HEK293 (cell line): ENCODE results near the gene HOXB7.

ENCODE experiments used
- BCL11B ChIP-seq: fragments of 450-650 bp; formaldehyde crosslinking; IDR thresholded peaks from 2 replicates; pipeline ENCODE4 v1.5.1; 2016; ENCODE audit warnings: low read depth, missing biosample characterization, missing genetic modification characterization
- GFI1B ChIP-seq: fragments of 450-650 bp; formaldehyde crosslinking; IDR thresholded peaks from 2 replicates; pipeline ENCODE4 v1.5.1; 2016; ENCODE audit warnings: missing biosample characterization, missing genetic modification characterization
- MZF1 ChIP-seq: fragments of 450-650 bp; formaldehyde crosslinking; IDR thresholded peaks from 2 replicates; pipeline ENCODE4 v1.5.1; 2017; ENCODE audit warnings: missing biosample characterization, missing genetic modification characterization, borderline replicate concordance
- OVOL3 ChIP-seq: fragments of 450-650 bp; formaldehyde crosslinking; IDR thresholded peaks from 2 replicates; pipeline ENCODE4 v1.5.1; 2016; ENCODE audit warnings: missing biosample characterization, missing genetic modification characterization
- SCRT1 ChIP-seq: fragments of 450-650 bp; formaldehyde crosslinking; IDR thresholded peaks from 2 replicates; pipeline ENCODE4 v1.5.1; 2016; ENCODE audit warnings: missing biosample characterization, missing genetic modification characterization, borderline replicate concordance
- ZBTB10 ChIP-seq: fragments of 450-650 bp; formaldehyde crosslinking; IDR thresholded peaks from 2 replicates; pipeline ENCODE4 v1.5.1; 2016; ENCODE audit warnings: missing biosample characterization, missing genetic modification characterization
- ZBTB17 ChIP-seq: fragments of 450-650 bp; formaldehyde crosslinking; IDR thresholded peaks from 2 replicates; pipeline ENCODE4 v1.5.1; 2016; ENCODE audit warnings: missing biosample characterization, missing genetic modification characterization
- ZFP69B ChIP-seq: fragments of 450-650 bp; formaldehyde crosslinking; IDR thresholded peaks from 2 replicates; pipeline ENCODE4 v1.5.1; 2016; ENCODE audit warnings: missing biosample characterization, missing genetic modification characterization
- ZNF121 ChIP-seq: fragments of 450-650 bp; formaldehyde crosslinking; IDR thresholded peaks from 2 replicates; pipeline ENCODE4 v1.5.1; 2016; ENCODE audit warnings: missing biosample characterization, missing genetic modification characterization
- ZNF148 ChIP-seq: fragments of 450-650 bp; formaldehyde crosslinking; IDR thresholded peaks from 2 replicates; pipeline ENCODE4 v1.5.0; 2017; ENCODE audit warnings: missing biosample characterization, missing genetic modification characterization, borderline replicate concordance
- ZNF2 ChIP-seq: fragments of 450-650 bp; formaldehyde crosslinking; IDR thresholded peaks from 2 replicates; pipeline ENCODE4 v1.5.1; 2016; ENCODE audit warnings: missing biosample characterization, missing genetic modification characterization
- ZNF221 ChIP-seq: fragments of 450-650 bp; formaldehyde crosslinking; IDR thresholded peaks from 2 replicates; pipeline ENCODE4 v1.5.1; 2017; ENCODE audit warnings: missing biosample characterization, missing genetic modification characterization, borderline replicate concordance
- ZNF274 ChIP-seq, 2 experiments: fragments of 200-500 bp in 1 of 2; fragments of 450-650 bp in 1 of 2; sonication (Bioruptor generic) in 1 of 2; formaldehyde crosslinking in 1 of 2; IDR thresholded peaks; 2 replicates each; pipeline versions ENCODE4 v1.5.1 to v1.6.1; 2014 to 2016; ENCODE audit warnings: borderline replicate concordance in 1 of 2, inconsistent platforms in 1 of 2, low read length in 1 of 2, missing biosample characterization in 1 of 2, missing genetic modification characterization in 1 of 2
- ZNF302 ChIP-seq: fragments of 450-650 bp; formaldehyde crosslinking; IDR thresholded peaks from 2 replicates; pipeline ENCODE4 v1.5.1; 2016; ENCODE audit warnings: missing biosample characterization, missing genetic modification characterization, low read depth
- ZNF350 ChIP-seq: fragments of 450-650 bp; formaldehyde crosslinking; IDR thresholded peaks from 2 replicates; pipeline ENCODE4 v1.5.0; 2017; ENCODE audit warnings: missing biosample characterization, mild to moderate bottlenecking, missing genetic modification characterization
- ZNF366 ChIP-seq: fragments of 450-650 bp; formaldehyde crosslinking; conservative IDR thresholded peaks from 2 replicates; pipeline ENCODE4 v1.5.1; 2016; ENCODE audit warnings: missing biosample characterization, missing genetic modification characterization
- ZNF37A ChIP-seq: fragments of 450-650 bp; IDR thresholded peaks from 2 replicates; pipeline ENCODE4 v1.5.1; 2018; ENCODE audit warnings: missing biosample characterization, missing genetic modification characterization
- ZNF416 ChIP-seq: fragments of 450-650 bp; formaldehyde crosslinking; IDR thresholded peaks from 2 replicates; pipeline ENCODE4 v1.5.1; 2016; ENCODE audit warnings: missing biosample characterization, missing genetic modification characterization
- ZNF645 ChIP-seq: fragments of 450-650 bp; formaldehyde crosslinking; IDR thresholded peaks from 2 replicates; pipeline ENCODE4; 2016; ENCODE audit warnings: missing biosample characterization, missing genetic modification characterization
- ZNF776 ChIP-seq: fragments of 450-650 bp; formaldehyde crosslinking; IDR thresholded peaks from 2 replicates; pipeline ENCODE4 v1.5.0; 2017; ENCODE audit warnings: missing biosample characterization, missing genetic modification characterization, borderline replicate concordance
- ZSCAN30 ChIP-seq: fragments of 450-650 bp; IDR thresholded peaks from 2 replicates; pipeline ENCODE4 v1.5.1; 2018; ENCODE audit warnings: missing biosample characterization, mild to moderate bottlenecking, missing genetic modification characterization, moderate library complexity
- TF ChIP-seq, protein P1 (sequence below): fragments of 450-650 bp; IDR thresholded peaks from 2 replicates; pipeline ENCODE4 v1.5.1; 2018; ENCODE audit warnings: missing biosample characterization, missing genetic modification characterization
- TF ChIP-seq, protein P2 (sequence below): fragments of 450-650 bp; formaldehyde crosslinking; optimal IDR thresholded peaks from 2 replicates; pipeline ENCODE3; 2016; ENCODE audit warnings: missing biosample characterization, mild to moderate bottlenecking, missing genetic modification characterization
- TF ChIP-seq, protein P3 (sequence below): fragments of 450-650 bp; formaldehyde crosslinking; IDR thresholded peaks from 2 replicates; pipeline ENCODE4 v1.5.1; 2016; ENCODE audit warnings: missing biosample characterization, missing genetic modification characterization
- TF ChIP-seq, protein P4 (sequence below): fragments of 450-650 bp; formaldehyde crosslinking; IDR thresholded peaks from 2 replicates; pipeline ENCODE4 v1.5.1; 2016; ENCODE audit warnings: missing biosample characterization, missing genetic modification characterization

HOXB7 gene

GRCh38 chr17:48589831-48590606 is 20.8 kb downstream of the HOXB7 start, which contains the start of gene HOXB3 (continued):
- peak; percentile 66 for TF ChIP-seq ZBTB10 (tag by site-specific recombination)
- TF ChIP-seq, protein P1, sequence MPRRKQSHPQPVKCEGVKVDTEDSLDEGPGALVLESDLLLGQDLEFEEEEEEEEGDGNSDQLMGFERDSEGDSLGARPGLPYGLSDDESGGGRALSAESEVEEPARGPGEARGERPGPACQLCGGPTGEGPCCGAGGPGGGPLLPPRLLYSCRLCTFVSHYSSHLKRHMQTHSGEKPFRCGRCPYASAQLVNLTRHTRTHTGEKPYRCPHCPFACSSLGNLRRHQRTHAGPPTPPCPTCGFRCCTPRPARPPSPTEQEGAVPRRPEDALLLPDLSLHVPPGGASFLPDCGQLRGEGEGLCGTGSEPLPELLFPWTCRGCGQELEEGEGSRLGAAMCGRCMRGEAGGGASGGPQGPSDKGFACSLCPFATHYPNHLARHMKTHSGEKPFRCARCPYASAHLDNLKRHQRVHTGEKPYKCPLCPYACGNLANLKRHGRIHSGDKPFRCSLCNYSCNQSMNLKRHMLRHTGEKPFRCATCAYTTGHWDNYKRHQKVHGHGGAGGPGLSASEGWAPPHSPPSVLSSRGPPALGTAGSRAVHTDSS (tag by site-specific recombination), result peak; percentile 26; the same call in 1 of the 2 replicates
- TF ChIP-seq, protein P2, sequence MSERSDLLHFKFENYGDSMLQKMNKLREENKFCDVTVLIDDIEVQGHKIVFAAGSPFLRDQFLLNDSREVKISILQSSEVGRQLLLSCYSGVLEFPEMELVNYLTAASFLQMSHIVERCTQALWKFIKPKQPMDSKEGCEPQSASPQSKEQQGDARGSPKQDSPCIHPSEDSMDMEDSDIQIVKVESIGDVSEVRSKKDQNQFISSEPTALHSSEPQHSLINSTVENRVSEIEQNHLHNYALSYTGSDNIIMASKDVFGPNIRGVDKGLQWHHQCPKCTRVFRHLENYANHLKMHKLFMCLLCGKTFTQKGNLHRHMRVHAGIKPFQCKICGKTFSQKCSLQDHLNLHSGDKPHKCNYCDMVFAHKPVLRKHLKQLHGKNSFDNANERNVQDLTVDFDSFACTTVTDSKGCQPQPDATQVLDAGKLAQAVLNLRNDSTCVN, result peak; percentile 25
- TF ChIP-seq ZNF148 (tag by site-specific recombination), result no peak
- no peak for TF ChIP-seq ZNF37A (tag by site-specific recombination)
- no peak for TF ChIP-seq ZNF302 (tag by site-specific recombination)
- TF ChIP-seq ZBTB17 (tag by site-specific recombination), result peak; percentile 78
- TF ChIP-seq ZNF221, result no peak
- TF ChIP-seq, protein P3, sequence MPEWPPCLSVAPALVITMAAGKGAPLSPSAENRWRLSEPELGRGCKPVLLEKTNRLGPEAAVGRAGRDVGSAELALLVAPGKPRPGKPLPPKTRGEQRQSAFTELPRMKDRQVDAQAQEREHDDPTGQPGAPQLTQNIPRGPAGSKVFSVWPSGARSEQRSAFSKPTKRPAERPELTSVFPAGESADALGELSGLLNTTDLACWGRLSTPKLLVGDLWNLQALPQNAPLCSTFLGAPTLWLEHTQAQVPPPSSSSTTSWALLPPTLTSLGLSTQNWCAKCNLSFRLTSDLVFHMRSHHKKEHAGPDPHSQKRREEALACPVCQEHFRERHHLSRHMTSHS, result no peak; the same call in 1 of the 2 replicates
- TF ChIP-seq ZFP69B (tag by site-specific recombination), result peak; percentile 19; the same call in 1 of the 2 replicates
- peak; percentile 98 for TF ChIP-seq MZF1 (tag by site-specific recombination)
- 0 out of 2 replicates have a peak, but pooled peaks have one; percentile 22 for TF ChIP-seq GFI1B
- TF ChIP-seq ZNF366, result peak; percentile 86
- TF ChIP-seq, protein P4, sequence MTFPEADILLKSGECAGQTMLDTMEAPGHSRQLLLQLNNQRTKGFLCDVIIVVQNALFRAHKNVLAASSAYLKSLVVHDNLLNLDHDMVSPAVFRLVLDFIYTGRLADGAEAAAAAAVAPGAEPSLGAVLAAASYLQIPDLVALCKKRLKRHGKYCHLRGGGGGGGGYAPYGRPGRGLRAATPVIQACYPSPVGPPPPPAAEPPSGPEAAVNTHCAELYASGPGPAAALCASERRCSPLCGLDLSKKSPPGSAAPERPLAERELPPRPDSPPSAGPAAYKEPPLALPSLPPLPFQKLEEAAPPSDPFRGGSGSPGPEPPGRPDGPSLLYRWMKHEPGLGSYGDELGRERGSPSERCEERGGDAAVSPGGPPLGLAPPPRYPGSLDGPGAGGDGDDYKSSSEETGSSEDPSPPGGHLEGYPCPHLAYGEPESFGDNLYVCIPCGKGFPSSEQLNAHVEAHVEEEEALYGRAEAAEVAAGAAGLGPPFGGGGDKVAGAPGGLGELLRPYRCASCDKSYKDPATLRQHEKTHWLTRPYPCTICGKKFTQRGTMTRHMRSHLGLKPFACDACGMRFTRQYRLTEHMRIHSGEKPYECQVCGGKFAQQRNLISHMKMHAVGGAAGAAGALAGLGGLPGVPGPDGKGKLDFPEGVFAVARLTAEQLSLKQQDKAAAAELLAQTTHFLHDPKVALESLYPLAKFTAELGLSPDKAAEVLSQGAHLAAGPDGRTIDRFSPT (tag by site-specific recombination), result peak; percentile 96
- TF ChIP-seq SCRT1 (tag by site-specific recombination), result no peak
- peak; percentile 88; the same call in 1 of the 2 replicates for TF ChIP-seq ZSCAN30
- no peak for TF ChIP-seq ZNF776 (tag by site-specific recombination)
- 0 out of 2 replicates have a peak, but pooled peaks have one; percentile 12 for TF ChIP-seq ZNF645 (tag by site-specific recombination)
- peak; percentile 57 for TF ChIP-seq ZNF2 (tag by site-specific recombination)
- TF ChIP-seq ZNF274 (IDR thresholded peaks at IDR 0.05; ENCODE audit: low read length), result no peak
- TF ChIP-seq ZNF274 (tag by site-specific recombination; IDR thresholded peaks at IDR 0.05; ENCODE audit: borderline replicate concordance), result no peak
- no peak for TF ChIP-seq ZNF350 (tag by site-specific recombination)
- TF ChIP-seq ZNF416 (tag by site-specific recombination), result no peak
- no peak; the same call in 1 of the 2 replicates for TF ChIP-seq ZNF121 (tag by site-specific recombination)
- TF ChIP-seq BCL11B (tag by site-specific recombination), result peak; percentile 89
- TF ChIP-seq OVOL3 (tag by site-specific recombination), result peak; percentile 93
